ENCODE data around the gene NLRP9. TPM values are rescaled to one million over a fixed set of nuclear protein-coding genes. Genes with fewer than 3 reads are reported as not detected.

NLRP9 gene
- total RNA-seq, 1 experiment from 2014 or later: not detected

DNA sequence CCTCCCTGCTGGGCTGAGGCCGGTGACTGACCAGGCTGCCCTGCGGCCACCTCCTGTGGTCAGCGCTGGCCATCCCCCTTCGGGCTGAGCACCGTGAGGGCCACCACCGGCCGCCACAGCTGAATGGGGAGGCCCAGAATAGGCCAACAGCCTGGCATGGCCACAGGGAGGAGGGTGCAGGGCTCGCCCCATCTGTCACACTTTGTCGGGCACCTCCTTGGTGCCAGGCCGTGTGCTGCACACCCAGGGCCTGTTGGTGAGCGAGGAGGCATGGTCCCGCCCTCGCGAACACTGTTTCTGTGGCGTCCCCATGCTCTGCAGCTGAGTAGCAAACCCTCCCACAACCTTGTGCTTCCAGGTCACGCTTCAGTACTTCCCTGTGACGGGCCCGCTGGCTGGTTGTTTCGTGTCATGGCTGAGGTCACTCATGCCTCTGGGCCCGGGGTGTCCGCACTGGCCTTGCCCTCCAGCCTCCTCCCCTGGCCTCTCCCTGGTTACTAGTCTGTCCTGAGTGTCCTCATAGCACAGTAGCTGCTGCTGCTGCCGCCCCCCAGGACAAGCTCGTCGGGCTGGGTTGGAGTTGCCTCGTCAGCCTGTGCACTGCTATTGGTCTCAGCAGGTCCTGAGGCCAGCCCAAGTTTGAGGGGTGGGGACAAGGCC is 48.0 kb downstream of the NLRP9 start:
- intact Hi-C loops (cut with micrococcal nuclease; ENCODE audit: unreplicated experiment): no loop called here
- Mint-ChIP-seq H3K9me3 (ENCODE audit: unreplicated experiment) (no peaks in the 10 kb centered on the region), H3K27me3 (ENCODE audit: insufficient read depth, unreplicated experiment) (no peaks in the 10 kb centered on the region), H3K4me1 (ENCODE audit: low read depth, unreplicated experiment) (peaks cover 38% of the 10 kb centered on the region), H3K27ac (ENCODE audit: unreplicated experiment) (peak overlapping the region; percentile 94), H3K36me3 (ENCODE audit: insufficient read depth, unreplicated experiment) (peaks cover 97% of the 10 kb centered on the region), H3K4me3 (ENCODE audit: unreplicated experiment) (no peak overlapping the region)
- H3K4me3 ChIP-seq (ENCODE audit: low read depth, low read length): no peak overlapping the region
- ChIA-PET POLR2A (no interaction called here), CTCF (no interaction called here)
- no peak for DNase-seq
- no peaks in the 10 kb centered on the region for H3K27me3 ChIP-seq (replicated peaks; ENCODE audit: control insufficient read depth, insufficient read depth, low read length)
- peaks cover 26% of the 10 kb centered on the region for H3K4me1 ChIP-seq
- BruUV-seq (replicated peaks): no TSS peak
- no peaks in the 10 kb centered on the region for H3K9me3 ChIP-seq
- TF ChIP-seq, protein P1, sequence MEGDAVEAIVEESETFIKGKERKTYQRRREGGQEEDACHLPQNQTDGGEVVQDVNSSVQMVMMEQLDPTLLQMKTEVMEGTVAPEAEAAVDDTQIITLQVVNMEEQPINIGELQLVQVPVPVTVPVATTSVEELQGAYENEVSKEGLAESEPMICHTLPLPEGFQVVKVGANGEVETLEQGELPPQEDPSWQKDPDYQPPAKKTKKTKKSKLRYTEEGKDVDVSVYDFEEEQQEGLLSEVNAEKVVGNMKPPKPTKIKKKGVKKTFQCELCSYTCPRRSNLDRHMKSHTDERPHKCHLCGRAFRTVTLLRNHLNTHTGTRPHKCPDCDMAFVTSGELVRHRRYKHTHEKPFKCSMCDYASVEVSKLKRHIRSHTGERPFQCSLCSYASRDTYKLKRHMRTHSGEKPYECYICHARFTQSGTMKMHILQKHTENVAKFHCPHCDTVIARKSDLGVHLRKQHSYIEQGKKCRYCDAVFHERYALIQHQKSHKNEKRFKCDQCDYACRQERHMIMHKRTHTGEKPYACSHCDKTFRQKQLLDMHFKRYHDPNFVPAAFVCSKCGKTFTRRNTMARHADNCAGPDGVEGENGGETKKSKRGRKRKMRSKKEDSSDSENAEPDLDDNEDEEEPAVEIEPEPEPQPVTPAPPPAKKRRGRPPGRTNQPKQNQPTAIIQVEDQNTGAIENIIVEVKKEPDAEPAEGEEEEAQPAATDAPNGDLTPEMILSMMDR (IDR thresholded peaks at IDR 0.05; ENCODE audit: insufficient read depth in 1 of 2, low read depth in 1 of 2, low read length in 1 of 2, severe bottlenecking in 1 of 2, unreplicated experiment in 1 of 2): no peak
- peaks cover 12% of the 10 kb centered on the region for H3K36me3 ChIP-seq (ENCODE audit: control insufficient read depth, insufficient read depth, low read length)

DNA sequence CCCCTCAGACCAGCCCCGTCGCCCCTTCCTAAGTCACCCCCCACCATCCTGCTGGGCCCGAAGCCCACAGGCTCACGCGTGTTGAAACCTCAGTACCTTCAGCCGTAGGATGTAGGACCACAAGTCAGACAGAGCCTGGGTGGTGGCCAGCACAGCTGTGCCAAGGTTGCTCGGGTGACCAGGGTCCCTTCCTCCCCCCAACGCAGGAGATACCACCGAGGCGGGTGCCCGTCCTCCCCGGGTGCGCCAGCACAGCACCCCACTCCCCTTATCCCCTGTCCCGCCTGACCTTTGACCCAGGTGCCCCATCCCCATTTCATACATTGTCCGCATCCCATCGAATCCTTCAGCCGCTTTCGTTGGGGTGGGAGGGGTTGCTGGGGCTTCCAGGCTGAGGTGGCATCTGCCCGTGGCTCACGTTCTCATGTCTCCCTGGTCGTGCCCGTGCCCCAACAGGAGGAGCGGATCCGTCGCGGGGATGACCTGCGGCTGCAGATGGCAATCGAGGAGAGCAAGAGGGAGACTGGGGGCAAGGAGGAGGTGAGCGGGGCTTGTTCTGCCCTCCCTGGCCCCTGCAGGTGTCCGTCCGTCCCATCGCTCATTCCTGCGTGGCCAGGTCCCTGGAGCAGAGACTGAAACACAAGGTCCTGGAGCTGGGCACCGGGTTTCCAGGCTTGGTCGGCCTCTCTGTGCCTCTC is 48.6 kb downstream of the NLRP9 start:
- H3K4me3 ChIP-seq (ENCODE audit: low read depth, low read length): no peak overlapping the region; the same call in 1 of the 2 replicates
- ChIA-PET CTCF (interaction anchor here (0.5 to 0.6 kb wide), 2 partner anchors 35 to 610 kb away, joined by 3 to 4 read pairs; no protein-coding TSS in a partner anchor), POLR2A (interaction anchor here (1.5 kb wide), 1 partner anchor 35 kb away, joined by 3 read pairs; the partner anchor contains the start of gene U2AF2)
- Mint-ChIP-seq H3K9me3 (ENCODE audit: unreplicated experiment) (no peaks in the 10 kb centered on the region), H3K27me3 (ENCODE audit: insufficient read depth, unreplicated experiment) (no peaks in the 10 kb centered on the region), H3K4me3 (ENCODE audit: unreplicated experiment) (peak overlapping the region; percentile 57), H3K27ac (ENCODE audit: unreplicated experiment) (peak overlapping the region; percentile 94), H3K36me3 (ENCODE audit: insufficient read depth, unreplicated experiment) (peaks cover 94% of the 10 kb centered on the region), H3K4me1 (ENCODE audit: low read depth, unreplicated experiment) (peaks cover 39% of the 10 kb centered on the region)
- H3K36me3 ChIP-seq (ENCODE audit: control insufficient read depth, insufficient read depth, low read length): peaks cover 16% of the 10 kb centered on the region
- intact Hi-C loops (cut with micrococcal nuclease; ENCODE audit: unreplicated experiment): no loop called here
- H3K4me1 ChIP-seq: peaks cover 33% of the 10 kb centered on the region
- no peak for DNase-seq
- no peaks in the 10 kb centered on the region for H3K27me3 ChIP-seq (replicated peaks; ENCODE audit: control insufficient read depth, insufficient read depth, low read length)
- BruUV-seq (replicated peaks): no TSS peak
- TF ChIP-seq, protein P1 (IDR thresholded peaks at IDR 0.05; ENCODE audit: insufficient read depth in 1 of 2, low read depth in 1 of 2, low read length in 1 of 2, severe bottlenecking in 1 of 2, unreplicated experiment in 1 of 2): no peak
- no peaks in the 10 kb centered on the region for H3K9me3 ChIP-seq

- Mint-ChIP-seq H3K4me1 (ENCODE audit: low read depth, unreplicated experiment) (peaks cover 42% of the 10 kb centered on the region), H3K27ac (ENCODE audit: unreplicated experiment) (peak overlapping the region; percentile 94), H3K27me3 (ENCODE audit: insufficient read depth, unreplicated experiment) (no peaks in the 10 kb centered on the region), H3K9me3 (ENCODE audit: unreplicated experiment) (no peaks in the 10 kb centered on the region), H3K36me3 (ENCODE audit: insufficient read depth, unreplicated experiment) (peaks cover 93% of the 10 kb centered on the region), H3K4me3 (ENCODE audit: unreplicated experiment) (peak overlapping the region; percentile 57)
- Histone ChIP-seq H3K9me3 (no peaks in the 10 kb centered on the region), H3K27me3 (replicated peaks; ENCODE audit: control insufficient read depth, insufficient read depth, low read length) (no peaks in the 10 kb centered on the region), H3K36me3 (ENCODE audit: control insufficient read depth, insufficient read depth, low read length) (peaks cover 13% of the 10 kb centered on the region), H3K4me1 (peaks cover 41% of the 10 kb centered on the region), H3K4me3 (ENCODE audit: low read depth, low read length) (no peak overlapping the region; the same call in 1 of the 2 replicates)
- BruUV-seq (replicated peaks): no TSS peak
- CTCF ChIA-PET: interaction anchor here (0.5 to 0.6 kb wide), 2 partner anchors 34 to 609 kb away, joined by 3 to 4 read pairs; no protein-coding TSS in a partner anchor
- intact Hi-C loops (cut with micrococcal nuclease; ENCODE audit: unreplicated experiment): no loop called here
- POLR2A ChIA-PET: interaction anchor here (1.5 kb wide), 1 partner anchor 34 kb away, joined by 3 read pairs; the partner anchor contains the start of gene U2AF2
- TF ChIP-seq, protein P1 (IDR thresholded peaks at IDR 0.05; ENCODE audit: insufficient read depth in 1 of 2, low read depth in 1 of 2, low read length in 1 of 2, severe bottlenecking in 1 of 2, unreplicated experiment in 1 of 2): no peak
- peak; percentile 75 to 91 for DNase-seq
Measured at GRCh38 chr19:55688422-55689218, 49.6 kb downstream of the NLRP9 start.
